Stimulated activated naive CD8-positive, alpha-beta T cell treated with anti-CD3 and anti-CD28 coated beads, Interleukin-15, Interleukin-2, amounts not matched to agents 100 U/mL and 50 U/mL, for 24 hours (primary cell): ENCODE results near the gene R3HCC1L.

Experiments used
- ATAC-seq: fragments of 150-1000 bp; cut with Tn5 transposase; one replicate; pipeline ENCODE4 v1.10.0; 2021
- DNase-seq: peaks from one replicate; pipeline ENCODE4 v3.0.0; 2021

The R3HCC1L gene

DNA sequence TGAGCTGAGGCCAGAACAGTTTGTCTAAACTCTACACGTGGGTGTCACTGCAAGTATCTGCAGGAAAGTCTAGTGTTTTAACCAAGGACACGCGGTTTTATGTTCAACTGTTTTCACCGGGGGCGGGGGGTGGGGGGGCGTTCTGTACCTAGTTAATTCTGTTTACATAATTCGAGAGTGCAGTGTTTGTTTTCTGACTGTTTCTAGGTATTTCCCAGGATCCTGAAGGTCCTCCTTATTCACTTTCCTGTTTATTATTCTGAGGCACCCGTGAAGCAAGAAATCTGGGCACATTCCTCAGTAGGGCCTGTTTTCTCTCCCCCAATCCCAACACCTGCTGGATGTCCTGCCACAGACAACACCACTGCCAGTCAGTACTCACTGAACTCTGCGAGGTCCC, 125.9 kb downstream of the R3HCC1L start:
- no peak for ATAC-seq
- no peak for DNase-seq

DNA sequence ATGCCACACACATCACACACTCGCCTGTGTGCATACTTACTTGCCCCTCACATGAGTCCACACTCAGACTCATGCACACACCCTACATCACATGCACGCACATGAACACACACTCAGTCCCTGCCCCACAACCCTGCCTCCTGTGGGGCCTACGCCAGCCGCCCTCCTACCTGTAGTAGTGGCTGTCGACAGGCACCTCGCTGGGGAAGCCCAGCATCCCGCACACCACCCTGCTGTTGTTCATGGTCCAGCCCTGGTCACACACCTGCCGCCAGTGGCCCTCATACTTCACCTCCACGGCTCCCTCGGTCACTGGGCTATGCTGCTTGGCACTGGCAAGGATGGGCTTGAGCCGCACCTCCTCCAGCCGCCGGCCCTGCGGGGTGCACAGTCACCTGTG, 126.3 kb downstream of the R3HCC1L start:
- no peak for ATAC-seq
- no peak for DNase-seq

DNA sequence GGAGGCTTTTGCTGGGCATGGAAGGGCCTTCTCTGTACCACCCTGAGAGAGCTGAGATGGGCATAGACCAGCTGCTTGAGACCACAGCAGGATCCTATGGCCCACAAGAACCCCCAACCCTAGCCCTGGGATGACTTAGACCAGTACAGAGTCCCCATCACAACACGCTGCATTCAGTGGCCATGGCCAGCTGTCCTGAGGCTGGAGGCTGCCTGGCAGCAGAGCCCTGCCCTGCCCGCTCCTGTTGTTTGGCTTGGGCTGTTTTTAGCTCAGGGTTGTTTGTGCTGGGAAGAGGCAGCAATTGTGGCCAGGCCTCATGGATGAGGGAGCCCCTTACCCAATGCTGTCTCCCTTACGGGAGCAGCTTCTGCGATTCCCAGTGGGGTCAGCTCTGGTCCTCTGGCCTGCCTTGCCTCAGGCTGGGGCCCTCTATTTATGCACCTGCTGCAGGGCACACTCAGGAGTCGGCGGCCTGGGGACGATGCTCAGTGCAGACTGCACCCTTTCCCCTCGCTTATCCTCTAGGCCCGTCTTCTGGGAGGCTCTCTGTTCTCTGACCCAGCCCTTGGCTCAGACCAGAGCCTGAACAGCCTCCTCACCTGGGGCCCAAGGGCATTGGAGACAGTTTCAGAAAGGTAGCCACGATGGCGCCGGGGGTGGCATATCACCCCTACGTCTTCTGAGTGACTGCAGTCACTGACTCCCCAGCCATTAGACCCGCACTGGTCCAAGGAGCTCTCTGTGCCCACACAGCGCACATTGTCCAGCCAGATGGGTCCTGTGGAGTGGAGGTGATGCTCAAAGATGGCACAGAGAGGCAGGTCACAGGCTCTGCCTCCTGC, 127.2 kb downstream of the R3HCC1L start:
- no peak for DNase-seq
- no peak for ATAC-seq

DNA sequence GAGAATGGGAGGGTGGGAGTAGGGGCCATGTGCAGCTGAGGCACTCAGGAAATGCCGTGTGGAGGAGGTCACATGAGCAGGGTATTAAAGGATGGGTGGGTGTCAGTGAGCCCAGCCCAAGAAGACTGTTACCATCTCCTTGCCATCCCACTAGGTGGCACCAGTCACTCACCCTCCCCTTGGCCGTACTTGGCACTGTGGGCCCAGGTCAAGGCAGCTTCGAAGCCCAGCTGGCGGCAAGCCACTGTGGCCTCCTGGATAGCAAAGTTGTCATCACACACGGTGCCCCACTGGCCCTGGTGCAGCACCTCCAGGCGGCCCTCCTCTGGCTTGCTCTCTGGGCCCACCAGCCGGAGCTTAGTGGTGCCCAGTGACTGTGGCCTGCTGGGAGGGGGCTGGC, 128.1 kb downstream of the R3HCC1L start:
- DNase-seq: peak; percentile 21
- ATAC-seq: peak; percentile 53

DNA sequence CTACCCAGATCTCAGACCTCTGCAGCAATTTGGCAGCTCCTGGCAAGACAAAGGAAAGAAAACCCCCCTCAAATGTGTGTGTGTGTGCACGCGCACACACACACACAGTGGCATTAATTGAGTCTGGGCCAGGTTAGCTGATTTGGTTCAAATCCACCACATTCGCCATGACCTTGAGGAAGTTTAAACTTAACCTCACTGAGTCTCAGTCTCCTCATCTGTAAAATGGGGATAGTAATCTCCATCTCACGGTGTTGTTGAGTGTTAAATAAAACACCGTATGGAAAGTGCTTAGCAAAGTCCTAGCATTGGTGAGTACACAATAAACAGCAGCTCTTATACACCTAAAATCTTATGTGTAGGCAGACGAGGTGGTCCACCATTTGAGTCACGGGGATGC, 128.6 kb downstream of the R3HCC1L start:
- DNase-seq: no peak
- no peak for ATAC-seq

DNA sequence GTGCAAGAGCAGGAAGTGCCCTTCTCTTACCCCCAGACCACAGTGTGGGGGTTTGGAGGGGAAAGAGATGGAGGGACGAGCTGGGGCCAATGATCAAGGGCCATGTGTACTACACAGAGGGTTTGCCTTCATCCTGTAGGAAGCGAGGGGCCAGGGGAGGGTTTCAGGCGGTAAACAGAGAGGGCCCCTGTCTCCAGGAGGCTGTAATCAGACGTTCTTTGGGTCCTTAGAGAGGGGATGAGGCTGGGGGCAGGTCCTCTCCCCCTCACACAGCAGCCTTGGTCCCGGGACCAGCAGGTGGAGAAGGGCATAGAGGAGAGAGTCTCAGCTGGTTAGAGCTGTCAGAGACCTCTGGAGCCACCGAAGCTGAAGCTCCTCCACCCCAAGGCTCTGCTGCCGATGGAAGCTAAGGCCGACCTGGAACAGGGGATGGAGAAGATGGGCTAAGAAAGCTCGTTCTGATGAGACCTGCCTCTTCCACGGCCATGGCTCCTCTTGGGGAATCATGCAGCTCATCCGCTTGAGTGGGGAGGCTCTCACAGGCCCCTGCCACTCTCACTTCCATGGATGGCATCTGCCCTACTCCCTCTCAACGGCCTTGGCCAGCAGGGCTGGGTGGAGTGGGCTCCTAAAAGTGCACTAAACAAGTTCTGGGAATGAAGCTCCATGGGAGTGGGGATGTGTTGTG, 130.1 kb downstream of the R3HCC1L start:
- no peak for ATAC-seq
- DNase-seq: no peak

DNA sequence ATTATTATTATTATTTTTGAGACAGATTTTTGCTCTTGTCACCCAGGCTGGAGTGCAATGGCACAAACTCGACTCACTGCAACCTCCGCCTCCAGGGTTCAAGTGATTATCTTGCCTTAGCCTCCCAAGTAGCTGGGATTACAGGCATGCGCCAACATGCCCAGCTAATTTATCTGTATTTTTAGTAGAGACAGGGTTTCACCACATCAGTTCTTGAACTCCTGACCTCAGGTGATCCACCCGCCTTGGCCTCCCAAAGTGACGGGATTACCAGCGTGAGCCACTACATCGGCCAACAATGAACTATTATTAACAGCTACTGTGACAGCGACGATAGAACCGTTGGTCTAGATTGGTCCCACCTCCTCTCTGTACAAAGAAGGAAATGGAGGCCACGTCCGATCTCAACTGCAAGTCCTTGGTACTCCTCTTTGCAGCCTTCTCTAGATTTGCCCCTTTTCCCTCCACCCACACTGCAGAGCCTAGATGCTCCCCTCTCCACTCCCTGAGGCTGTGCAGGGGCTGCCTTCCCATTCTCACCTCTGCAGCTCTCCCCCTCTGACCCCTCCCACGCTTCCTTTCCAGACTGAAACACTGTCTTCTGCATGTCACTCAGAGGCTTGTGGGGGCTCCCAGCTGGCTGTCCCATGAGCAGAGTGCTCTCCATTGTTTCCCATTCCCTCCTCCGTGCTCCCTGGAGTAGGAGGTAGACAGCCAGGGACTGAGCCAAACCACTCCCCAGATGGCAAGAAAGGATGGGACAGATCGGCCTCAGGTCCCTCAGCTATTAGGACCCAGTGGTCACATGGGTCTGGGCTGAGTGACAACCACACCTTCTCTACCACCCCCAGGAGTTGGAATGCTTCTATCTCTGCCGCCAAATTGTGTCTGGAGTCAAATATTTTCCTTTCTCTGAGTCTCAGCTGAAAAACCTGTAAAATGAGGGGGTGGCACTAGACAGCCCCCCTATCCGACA, 131.2 kb downstream of the R3HCC1L start:
- ATAC-seq (no peak), DNase-seq (no peak)

DNA sequence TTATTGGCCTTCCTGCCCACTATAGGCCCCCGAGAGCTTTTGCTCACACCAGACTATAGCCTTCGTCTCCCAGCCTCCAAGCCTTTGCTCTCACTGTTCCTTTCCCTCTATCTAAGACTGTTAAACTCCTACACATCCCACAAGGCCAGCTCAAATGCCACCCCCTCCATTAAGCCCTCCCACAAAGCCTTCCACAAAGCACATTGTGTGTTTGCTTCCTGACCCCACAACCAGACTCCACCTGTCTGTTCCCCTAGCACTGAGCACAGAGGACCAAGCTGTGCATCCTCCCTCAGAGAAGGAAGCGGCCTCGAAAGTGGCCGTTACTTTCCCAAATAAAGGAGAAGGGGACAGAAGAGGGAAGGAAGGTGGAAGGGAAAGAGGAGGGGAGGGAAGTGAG, 132.2 kb downstream of the R3HCC1L start:
- ATAC-seq (no peak), DNase-seq (no peak)

DNA sequence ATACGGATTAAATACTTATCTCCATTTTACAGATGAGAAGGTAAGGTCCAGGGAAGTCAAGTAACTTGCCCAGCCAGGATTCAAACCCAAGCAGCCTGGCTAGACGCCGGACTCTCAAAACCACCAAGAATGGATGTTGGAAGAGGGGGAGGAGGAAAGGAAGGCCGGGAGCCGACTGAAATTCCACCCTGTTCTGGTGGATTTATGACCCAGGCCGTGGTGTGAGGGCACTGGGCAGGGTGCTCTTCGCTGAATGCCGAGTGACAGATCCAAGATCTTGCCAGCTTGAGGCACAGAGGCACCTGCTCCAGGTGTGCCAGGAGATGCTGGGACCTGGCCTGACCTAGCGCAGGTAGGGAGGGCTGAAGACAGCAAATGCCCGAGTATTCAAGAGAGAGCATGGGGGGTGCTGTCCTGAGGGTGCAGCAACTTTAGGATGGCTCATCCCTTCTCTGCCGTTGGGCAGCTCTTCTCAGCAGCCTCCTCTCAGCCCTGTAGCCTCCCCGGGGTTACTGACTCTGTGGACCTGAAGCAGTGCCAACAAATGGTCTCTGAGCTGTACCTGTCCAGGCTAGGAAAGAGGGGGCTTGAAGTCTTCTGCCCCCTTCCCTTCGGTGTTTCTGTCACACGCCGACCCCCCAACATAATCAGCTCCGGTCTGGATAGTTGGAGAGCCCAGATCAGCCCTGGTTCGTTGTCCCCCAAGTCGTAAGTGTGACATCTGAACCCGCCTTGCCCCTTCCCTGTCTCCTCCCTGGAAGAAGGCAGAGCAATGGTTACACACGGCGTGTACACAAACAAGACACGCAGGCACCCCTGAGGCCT, 132.8 kb downstream of the R3HCC1L start:
- ATAC-seq: no peak
- no peak for DNase-seq

DNA sequence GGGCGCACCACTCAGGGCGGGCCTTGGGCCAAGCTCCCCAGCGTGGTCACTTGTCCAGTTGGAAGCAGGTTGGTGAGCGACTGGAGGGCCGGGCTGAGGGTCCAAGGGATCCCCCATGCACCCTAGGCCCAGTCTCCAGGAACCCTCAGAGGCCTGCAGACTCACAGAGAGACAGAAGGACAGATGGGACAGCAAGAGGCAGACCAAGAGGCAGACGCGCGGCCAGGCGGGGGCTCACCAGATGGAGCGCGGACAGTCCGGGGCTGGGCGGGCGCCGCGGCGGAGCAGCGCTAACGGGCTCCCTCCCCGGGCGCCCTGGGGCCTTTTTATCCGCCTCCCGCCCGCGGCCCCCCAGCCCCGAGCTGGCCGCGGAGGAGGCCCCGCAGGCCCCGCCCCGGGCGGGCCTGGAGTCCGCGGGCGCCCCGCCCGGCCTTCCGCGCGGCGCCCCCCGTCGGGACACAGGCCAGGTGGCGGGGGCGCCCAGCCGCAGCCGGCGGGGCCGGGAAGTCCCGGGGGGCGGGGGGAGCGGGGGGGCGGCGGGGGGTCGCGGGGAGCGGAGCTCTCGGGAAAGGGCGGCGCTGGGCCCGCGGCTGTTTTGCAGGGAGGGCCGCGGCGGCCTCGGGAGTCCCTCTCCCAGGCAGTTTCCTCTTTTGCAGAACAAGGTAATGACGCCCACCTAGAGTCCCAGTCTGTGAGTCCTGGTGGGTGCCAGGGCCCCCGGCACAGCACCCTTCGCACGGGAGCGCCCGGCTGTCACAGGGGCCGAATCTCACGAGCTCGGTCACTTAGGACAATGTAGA, 133.6 kb downstream of the R3HCC1L start, which contains the start of gene LOXL4:
LOXL4 (minus strand) TSS at position 301 of the 800 bp plus-strand sequence. CDS start 5,175 bp downstream, outside the sequence.
- DNase-seq (no peak), ATAC-seq (peak; percentile 19)

DNA sequence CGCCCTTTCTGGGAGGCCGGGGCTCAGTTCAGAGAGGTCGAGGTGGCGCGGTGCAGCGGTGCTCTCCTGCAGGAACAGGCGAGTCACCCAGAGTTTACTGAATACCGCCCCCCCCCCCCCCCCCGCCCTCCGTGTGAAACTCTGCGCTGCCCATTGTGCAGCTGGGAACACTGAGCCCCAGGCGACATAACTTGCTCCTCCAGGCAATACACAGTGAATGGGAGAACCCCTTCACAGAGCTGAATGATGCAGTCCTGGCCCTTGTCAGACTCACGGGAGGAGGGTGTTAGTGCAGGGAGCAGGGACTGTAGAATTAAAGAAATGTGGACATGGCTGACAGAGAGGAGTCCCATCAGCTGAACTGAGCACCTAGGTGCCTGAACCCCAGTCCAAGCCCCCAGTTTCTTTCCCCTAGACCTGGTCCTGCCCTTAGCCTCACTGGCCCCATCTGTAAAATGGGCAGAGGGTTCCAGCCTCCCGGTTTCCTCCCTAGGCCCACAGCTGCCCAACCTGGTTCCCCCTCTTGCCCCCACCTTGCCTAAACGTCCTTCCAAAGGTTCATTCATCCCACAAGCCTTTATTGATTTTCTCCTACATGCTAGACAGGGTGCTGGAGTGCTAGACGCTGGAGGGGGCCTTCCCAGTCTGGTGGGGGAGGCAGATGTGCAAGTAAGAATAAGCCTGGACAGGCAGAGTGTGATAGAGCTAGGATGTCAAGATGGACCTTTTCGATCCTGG, 134.4 kb downstream of the R3HCC1L start:
- ATAC-seq: peak; percentile 32
- DNase-seq: peak; percentile 20

DNA sequence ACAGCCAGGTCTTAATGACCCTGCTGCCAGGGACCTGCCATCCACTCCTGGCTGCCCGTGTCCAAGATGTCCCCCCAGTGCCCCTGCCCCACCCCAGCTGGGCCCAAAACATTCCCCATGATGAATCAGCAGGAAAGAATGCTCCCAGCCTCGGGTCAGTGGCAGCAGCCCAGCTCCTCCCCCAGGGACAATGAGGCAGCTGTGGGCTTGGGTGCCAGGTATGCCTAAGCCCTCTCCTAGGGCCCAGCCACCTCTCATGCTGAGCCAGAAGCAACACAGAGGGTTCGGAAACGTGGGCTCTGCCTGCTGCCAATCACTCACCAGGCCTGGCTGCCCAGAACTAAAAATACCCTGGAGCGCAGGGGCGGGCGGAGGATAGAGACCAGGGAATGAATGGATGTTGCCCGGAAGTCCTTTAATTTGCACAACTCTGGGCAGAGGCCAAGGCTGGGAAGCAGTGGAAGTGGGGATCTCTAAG, 135.0 kb downstream of the R3HCC1L start:
- ATAC-seq (no peak), DNase-seq (no peak)

DNA sequence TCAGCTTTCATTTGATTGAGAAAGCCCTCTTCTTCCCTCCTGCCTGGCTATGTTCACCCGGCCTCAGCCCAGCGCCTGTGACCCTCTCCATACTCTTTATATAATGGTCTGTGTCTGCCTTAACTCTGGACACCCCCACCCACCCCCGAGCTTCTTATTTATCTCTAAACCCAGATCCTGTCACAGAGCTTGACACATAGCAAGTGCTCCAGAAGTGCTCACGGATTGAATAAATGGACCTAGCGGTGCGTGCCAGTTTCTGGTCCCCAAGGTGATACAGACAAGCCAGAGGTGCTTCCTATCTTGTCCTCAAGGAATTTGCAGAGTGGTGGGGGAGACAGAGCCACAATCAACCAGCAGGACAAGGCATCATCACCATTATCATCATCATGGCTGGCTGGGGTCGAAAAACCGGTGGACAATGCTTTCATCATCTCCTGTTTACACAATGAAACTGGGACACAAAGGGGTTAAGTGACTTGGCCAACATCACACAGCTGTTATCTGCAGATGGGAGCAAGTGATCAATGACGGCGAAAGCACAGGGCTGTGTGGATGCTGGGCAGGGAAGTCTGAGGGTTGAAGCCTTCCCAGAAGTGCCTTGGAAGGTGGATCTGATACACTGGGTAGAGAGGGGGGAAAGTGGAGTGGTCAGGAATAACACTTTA, 135.8 kb downstream of the R3HCC1L start:
- ATAC-seq (no peak), DNase-seq (no peak)

DNA sequence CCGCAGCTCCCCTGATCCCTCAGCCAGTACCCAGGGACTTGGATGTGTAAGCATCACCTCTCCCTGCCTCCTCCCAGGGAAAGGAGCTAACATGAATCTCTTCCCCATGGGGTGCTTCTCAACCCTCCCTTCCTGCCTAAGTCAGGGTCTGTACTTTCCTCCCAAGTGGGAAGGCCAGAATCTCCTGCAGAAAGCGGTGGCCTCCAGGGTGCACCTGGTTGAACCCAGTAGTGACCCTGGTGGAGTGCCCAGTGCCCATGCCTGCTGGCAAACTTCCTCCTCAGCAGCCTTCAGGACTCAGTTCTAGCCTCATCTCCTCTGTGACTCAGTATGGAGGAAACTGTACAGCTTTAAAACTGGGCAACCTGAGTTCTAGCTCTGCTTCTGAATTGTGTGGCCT, 136.3 kb downstream of the R3HCC1L start:
- ATAC-seq (no peak), DNase-seq (no peak)

DNA sequence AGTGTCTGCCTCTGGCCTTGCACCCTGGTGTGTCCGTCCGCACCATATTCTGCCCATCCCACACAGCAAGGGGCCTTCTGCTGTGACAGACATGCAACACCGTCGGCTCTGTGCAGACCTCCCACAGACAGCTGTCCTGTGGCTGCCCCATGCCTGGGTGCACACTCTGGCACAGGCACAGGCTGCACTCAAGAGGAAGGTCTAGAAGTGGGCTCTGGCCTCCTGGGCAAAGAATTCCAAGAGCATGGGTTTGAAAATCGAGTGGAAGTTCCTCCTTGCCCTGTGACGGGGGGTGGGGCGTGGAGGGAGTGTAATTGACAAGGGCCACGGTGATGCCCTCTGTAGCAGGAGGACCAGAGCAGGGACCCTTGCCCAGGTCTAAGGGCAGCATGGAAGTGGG, 137.8 kb downstream of the R3HCC1L start:
- DNase-seq (no peak), ATAC-seq (no peak)

DNA sequence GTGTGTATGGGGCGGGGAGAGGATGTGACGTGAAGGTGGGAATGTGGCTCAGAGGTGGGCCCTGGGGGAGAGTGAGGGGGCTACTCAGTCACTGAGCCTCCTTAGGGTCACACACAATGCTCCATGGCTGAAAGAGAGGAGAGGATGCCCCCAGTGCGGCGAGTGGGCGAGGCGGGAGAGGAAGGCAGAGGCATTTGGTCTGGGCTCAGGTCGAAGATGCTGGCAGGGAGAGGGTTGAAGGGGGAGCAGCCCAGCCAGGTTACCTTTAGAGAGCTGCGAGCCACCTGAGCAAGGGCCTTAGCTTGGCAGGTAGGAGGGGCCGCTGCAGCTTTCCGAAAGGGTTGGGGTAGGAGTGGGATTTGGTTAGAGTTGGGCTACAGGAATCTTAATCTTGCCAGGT, 138.2 kb downstream of the R3HCC1L start:
- DNase-seq: no peak
- ATAC-seq: no peak

DNA sequence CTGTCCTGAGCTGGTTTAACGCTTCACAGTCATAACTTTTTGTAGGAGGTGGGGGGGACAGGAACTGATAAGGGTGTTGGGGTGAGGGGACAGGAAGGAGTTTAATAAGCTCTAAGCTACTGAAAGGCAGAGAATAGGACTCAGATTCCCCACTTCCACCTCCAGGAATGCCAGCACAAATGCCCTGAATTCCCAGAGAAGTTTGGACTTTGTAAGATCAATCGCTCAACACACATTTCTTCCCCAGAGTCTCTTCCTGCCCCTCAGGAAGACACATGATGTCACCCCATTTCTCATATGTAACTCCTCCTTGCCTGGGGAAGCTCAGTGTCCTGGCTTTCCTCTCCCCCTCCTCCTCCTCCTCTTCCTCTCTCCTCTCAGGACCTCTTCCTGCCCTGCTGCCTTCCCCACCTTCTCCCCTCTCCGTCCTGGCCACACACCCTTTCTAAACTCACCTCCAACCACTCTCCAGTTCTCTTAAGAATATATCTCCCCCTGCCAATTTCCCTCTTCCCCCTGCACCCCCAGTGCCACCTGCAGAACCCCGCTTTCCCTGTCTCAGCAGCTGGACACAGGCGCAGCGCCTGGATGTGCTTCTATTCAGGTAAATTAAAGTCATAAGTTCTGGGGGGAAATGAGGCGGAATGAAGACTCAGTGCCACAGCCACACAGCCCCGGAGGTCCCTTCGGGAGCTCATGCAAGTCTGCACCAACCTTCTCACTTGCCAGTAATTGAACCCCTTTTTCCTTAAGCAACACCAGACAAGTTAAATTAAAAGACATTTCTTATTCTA, 138.8 kb downstream of the R3HCC1L start:
- no peak for ATAC-seq
- no peak for DNase-seq

DNA sequence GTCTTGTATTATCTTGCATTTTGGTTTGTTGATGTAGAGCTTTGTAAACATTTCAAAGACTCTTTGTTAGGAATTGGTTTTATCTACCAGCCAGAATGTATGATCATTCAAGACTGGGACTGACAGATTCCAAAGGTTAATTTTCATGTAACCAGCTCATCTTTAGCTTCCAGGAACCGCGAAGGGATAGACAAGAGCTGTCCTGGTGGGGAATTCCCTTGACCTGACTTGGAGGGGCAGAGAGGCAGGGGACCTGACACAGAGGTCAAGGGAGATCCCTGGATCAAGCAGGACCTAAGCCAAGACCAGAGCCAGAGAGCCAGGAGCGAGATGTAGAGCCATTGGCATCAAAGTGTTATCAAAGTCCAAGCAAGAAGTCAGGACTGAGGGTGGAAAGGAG, 140.1 kb downstream of the R3HCC1L start:
- ATAC-seq (no peak), DNase-seq (no peak)
